ENCODE measurements around the gene FUT1. TPM values are rescaled to one million over a fixed set of nuclear protein-coding genes. Genes with fewer than 3 reads are reported as not detected.

Gene FUT1
- total RNA-seq, 2 donors from 2014 or later: 3.1 to 3.3 TPM

DNA sequence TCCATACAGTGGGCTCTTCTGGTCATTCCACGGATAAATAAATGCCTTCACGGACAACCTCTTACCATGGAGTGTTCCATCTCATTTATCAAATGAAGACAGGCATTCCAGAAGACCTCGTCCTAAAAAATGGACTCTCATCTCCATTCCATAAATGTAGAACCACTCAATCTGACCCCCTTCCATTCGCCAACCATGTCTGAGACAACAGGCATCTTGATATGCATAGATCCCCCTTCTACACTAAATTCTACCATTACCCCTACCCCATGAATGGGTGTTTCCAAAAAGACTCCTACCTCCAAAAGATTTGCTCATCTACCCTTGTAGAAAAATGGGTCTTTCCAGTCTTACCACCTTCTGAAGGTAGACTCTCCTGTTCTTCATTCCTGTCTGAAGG, 21.0 kb downstream of the FUT1 start:
- Histone ChIP-seq H3K4me1 (no peaks in the 10 kb centered on the region), H3K4me3 (no peak overlapping the region), H3K27me3 (no peaks in the 10 kb centered on the region), H3K36me3 (peaks cover 7% of the 10 kb centered on the region), H3K27ac (no peak overlapping the region), H3K9me3 (no peaks in the 10 kb centered on the region)
- DNase-seq (ENCODE audit: low spot score): no peak
- TF ChIP-seq, protein P1, sequence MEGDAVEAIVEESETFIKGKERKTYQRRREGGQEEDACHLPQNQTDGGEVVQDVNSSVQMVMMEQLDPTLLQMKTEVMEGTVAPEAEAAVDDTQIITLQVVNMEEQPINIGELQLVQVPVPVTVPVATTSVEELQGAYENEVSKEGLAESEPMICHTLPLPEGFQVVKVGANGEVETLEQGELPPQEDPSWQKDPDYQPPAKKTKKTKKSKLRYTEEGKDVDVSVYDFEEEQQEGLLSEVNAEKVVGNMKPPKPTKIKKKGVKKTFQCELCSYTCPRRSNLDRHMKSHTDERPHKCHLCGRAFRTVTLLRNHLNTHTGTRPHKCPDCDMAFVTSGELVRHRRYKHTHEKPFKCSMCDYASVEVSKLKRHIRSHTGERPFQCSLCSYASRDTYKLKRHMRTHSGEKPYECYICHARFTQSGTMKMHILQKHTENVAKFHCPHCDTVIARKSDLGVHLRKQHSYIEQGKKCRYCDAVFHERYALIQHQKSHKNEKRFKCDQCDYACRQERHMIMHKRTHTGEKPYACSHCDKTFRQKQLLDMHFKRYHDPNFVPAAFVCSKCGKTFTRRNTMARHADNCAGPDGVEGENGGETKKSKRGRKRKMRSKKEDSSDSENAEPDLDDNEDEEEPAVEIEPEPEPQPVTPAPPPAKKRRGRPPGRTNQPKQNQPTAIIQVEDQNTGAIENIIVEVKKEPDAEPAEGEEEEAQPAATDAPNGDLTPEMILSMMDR (IDR thresholded peaks at IDR 0.05): no peak

DNA sequence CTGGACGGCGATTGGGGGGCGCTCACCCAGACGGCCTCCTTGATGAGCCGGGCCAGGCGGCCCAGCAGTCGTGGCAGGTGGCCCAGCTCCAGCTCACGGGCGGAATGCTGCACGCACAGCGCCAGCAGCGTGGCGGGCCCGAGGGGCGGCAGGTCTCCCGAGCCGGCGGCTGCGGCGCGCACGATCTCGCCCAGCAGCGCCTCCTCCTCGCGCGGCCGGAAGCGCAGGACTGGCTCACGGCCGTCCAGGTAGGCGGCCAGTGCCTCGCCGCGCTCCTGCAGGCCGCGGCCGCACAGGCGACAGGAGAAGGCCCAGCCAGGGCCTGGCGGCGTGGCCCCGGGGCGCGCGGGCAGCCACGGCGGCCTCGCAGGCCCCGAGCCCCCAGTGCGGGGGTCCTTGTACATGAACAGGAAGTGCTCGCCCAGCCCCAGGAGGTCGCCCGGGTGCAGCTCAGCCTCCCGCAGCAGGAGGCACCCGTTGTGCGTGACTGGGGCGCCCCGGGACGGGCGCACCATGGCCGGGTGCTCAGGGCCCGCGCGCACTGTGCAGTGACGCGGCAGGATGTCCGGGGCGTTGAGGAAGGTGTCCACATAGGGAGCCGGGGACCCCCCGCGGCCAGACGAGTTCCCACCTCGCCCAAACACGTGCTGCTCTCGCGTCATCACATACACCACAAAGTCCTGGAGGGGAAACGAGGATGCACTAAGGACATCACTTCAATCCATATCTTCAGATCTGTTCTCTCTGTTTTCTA, 23.4 kb downstream of the FUT1 start:
- TF ChIP-seq, protein P1 (IDR thresholded peaks at IDR 0.05): no peak
- Histone ChIP-seq H3K27ac (no peak overlapping the region), H3K36me3 (peaks cover 8% of the 10 kb centered on the region), H3K27me3 (no peaks in the 10 kb centered on the region), H3K4me1 (peaks cover 0 to 20% of the 10 kb centered on the region in 2 donors), H3K9me3 (no peaks in the 10 kb centered on the region), H3K4me3 (no peak overlapping the region)
- DNase-seq (ENCODE audit: low spot score): no peak

DNA sequence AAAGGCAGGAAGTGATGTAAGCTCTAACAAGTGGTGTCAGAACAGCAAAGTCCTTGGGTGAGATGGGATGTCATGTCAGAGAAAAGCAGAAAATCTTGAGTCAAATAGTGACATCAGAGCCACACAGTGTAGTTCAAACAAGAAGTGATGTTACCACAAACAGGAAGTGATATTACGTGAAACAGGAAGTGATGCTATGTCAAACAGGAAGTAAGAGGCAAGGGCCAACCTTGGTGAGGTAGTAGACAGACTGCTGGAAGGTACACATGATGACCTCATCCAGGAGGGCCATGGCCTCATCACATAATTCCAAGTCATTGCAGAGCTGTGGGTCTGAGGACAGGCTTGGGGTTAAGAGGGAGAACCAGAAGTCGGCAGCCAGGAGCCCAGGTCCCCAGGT, 25.9 kb downstream of the FUT1 start:
- DNase-seq (ENCODE audit: low spot score): no peak
- peak overlapping the region; percentile 60 to 79 for H3K27ac ChIP-seq
- H3K36me3 ChIP-seq: peaks cover 8% of the 10 kb centered on the region
- no peaks in the 10 kb centered on the region for H3K9me3 ChIP-seq
- peaks cover 0 to 23% of the 10 kb centered on the region in 2 donors for H3K4me1 ChIP-seq
- no peaks in the 10 kb centered on the region for H3K27me3 ChIP-seq
- TF ChIP-seq, protein P1 (IDR thresholded peaks at IDR 0.05): no peak
- H3K4me3 ChIP-seq: no peak overlapping the region

DNA sequence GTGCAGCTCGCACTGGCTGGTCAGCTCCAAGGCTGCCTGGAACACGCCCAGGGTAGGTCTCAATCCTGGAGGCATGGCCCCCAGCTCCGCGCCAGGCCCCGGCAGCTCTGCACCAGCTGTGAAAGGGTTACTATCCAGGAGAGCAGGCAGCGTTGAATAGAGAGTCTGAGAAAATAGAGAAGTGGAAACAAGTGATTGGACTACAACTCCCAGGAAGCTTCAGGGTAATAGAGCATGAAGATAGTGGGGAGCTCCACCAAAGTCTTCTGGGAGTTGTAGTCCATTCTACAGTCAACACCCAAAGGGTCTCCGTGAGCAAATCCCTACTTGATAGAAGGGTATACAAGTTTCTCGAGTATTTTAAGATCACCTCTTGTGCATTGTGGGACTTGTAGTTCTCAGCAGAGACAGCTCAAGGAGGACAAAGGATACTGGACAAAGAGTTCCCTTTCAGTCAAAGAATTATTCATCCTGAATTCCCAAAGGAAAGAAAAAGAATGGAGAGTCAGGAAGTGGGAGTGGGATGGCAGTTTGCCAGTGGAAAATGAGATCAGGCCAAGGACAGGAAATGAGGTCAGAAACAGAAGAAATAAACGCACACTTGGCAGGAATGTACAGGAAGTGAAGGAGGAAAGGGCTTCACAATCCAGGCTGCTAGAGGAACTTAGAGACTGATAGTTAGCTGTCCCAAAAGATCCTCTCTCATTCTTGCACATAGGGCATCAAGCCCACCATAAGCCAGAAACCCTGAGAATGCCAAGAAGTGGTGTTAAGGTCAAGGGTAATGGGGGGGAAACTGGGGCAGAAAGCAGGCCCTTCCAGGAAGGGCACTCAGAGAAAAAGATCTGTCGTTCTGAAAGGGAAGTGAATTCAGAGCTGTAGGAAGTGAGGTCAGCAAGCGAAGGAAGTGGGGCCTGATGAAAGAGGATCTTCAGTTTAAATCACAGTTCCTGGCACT, 27.4 kb downstream of the FUT1 start:
- Histone ChIP-seq H3K4me3 (no peak overlapping the region), H3K4me1 (peaks cover 0 to 26% of the 10 kb centered on the region in 2 donors), H3K36me3 (peaks cover 8% of the 10 kb centered on the region), H3K9me3 (no peaks in the 10 kb centered on the region), H3K27ac (peak overlapping the region; percentile 60 to 79), H3K27me3 (no peaks in the 10 kb centered on the region)
- DNase-seq (ENCODE audit: low spot score): peak; percentile 86
- TF ChIP-seq, protein P1 (IDR thresholded peaks at IDR 0.05): no peak

DNA sequence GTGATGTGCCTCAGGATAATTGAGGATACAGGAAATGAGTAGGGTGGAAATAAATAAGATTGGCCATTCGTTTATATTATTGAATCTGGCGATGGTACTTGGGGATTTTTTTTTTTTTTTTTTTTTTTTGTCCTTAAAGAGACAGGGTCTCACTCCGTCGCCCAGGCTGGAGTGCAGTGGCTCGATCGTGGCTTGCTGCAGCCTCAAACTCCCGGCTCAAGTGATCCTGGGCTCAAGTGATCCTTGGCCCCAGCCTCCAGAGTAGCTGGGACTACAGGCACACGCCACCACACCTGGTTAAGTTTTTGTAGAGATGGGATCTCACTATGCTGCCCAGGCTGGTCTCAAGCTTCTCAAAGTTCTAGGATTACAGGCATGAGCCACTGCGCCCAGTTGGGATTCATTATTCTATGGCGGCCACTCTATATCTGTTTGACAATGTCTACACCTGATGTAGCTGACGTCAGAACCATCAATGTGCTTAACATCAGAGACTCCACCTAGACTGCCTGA, 30.2 kb downstream of the FUT1 start:
- Histone ChIP-seq H3K27me3 (no peaks in the 10 kb centered on the region), H3K36me3 (peaks cover 8% of the 10 kb centered on the region), H3K9me3 (no peaks in the 10 kb centered on the region), H3K4me1 (peaks cover 0 to 52% of the 10 kb centered on the region in 2 donors), H3K4me3 (no peak overlapping the region), H3K27ac (no peak overlapping the region)
- no peak for DNase-seq (ENCODE audit: low spot score)
- TF ChIP-seq, protein P1 (IDR thresholded peaks at IDR 0.05): no peak
